CD4-positive, alpha-beta T cell treated with Interleukin-4 for 4 hours (primary cell): Measurements from ENCODE around the gene NGB.

ENCODE experiments used
- DNase-seq: peaks from one replicate; pipeline ENCODE4 v3.0.0-alpha.2; 2020

The NGB gene

GRCh38 chr14:77260631-77261030 lies 10.4 kb downstream of the NGB start:
- no peak for DNase-seq

GRCh38 chr14:77260199-77260598 lies 10.8 kb downstream of the NGB start:
- no peak for DNase-seq

- DNase-seq = no peak
Measured at GRCh38 chr14:77259025-77259715, 11.8 kb downstream of the NGB start.

- DNase-seq = no peak
Measured at GRCh38 chr14:77258566-77258965, 12.4 kb downstream of the NGB start.

- no peak for DNase-seq
Measured at GRCh38 chr14:77257700-77258099, 13.3 kb downstream of the NGB start.

GRCh38 chr14:77256694-77257093 lies 14.3 kb downstream of the NGB start:
- no peak for DNase-seq

- DNase-seq = no peak
Measured at GRCh38 chr14:77253333-77254190, 17.4 kb downstream of the NGB start.

GRCh38 chr14:77251870-77252269 lies 19.1 kb downstream of the NGB start:
- no peak for DNase-seq

- DNase-seq = no peak
Measured at GRCh38 chr14:77250927-77251326, 20.1 kb downstream of the NGB start.

- DNase-seq = no peak
Measured at GRCh38 chr14:77249286-77249685, 21.7 kb downstream of the NGB start.

- DNase-seq = no peak
Measured at GRCh38 chr14:77248666-77249065, 22.3 kb downstream of the NGB start.

GRCh38 chr14:77246784-77247183 lies 24.2 kb downstream of the NGB start:
- DNase-seq = no peak

- DNase-seq = no peak
Measured at GRCh38 chr14:77245820-77246219, 25.2 kb downstream of the NGB start.

- DNase-seq = no peak
Measured at GRCh38 chr14:77243853-77244252, 27.2 kb downstream of the NGB start.

- DNase-seq = no peak
Measured at GRCh38 chr14:77242752-77243151, 28.3 kb downstream of the NGB start.

GRCh38 chr14:77241955-77242354 lies 29.1 kb downstream of the NGB start:
- DNase-seq = no peak

GRCh38 chr14:77240336-77240915 lies 30.6 kb downstream of the NGB start:
- DNase-seq = no peak

- DNase-seq = no peak
Measured at GRCh38 chr14:77239412-77239811, 31.6 kb downstream of the NGB start.

- DNase-seq = no peak
Measured at GRCh38 chr14:77238996-77239395, 32.0 kb downstream of the NGB start.

GRCh38 chr14:77238356-77238755 lies 32.6 kb downstream of the NGB start:
- DNase-seq = no peak

- no peak for DNase-seq
Measured at GRCh38 chr14:77236814-77237213, 34.2 kb downstream of the NGB start.

GRCh38 chr14:77231721-77232120 lies 39.3 kb downstream of the NGB start:
- DNase-seq = no peak

GRCh38 chr14:77230914-77231313 lies 40.1 kb downstream of the NGB start:
- DNase-seq = no peak

GRCh38 chr14:77228056-77228455 lies 43.0 kb downstream of the NGB start:
- DNase-seq = no peak
